Measurements from ENCODE around the gene G6PC1. TPM values are rescaled to one million over a fixed set of nuclear protein-coding genes. Genes with fewer than 3 reads are reported as not detected.

The G6PC1 gene
- total RNA-seq, 1 donor from 2014 or later = not detected

DNA sequence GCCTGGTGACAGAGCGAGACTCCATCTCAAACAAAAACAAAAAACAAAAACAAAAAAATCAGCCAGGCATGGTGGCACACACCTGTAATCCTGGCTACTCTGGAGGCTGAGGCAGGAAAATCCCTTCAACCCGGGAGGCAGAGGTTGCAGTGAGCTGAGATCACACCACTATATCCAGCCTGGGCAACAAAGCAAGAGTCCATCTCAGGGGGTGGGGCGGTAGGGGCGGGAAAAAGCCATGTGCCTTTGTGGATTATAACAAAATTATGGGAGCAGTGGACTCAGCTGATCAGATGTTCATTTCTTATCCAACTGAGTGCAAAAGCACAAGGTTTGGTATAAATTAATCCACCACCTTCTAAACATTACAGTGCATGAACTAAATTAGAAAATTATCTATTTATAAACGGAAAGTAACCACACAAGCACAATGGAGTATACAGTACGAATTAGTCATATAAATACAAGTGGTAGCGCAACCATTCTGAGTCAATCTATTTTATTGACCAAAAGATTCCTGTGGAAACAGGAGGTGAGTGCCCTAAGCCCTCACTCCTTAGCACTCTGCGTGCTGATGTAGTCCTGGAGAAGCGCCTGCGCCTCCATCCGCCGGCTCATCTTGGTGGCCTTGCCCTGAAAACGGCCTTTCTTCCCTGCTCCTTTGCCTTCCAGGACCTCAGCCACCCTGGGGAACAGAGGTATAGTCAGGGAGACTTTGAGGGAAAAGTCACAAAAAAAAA is 49.6 kb downstream of the G6PC1 start:
- Mint-ChIP-seq H3K4me3 (ENCODE audit: low read depth) (no peak overlapping the region), H3K9me3 (no peaks in the 10 kb centered on the region), H3K36me3 (ENCODE audit: low read depth) (peaks cover 59% of the 10 kb centered on the region), H3K27ac (no peak overlapping the region), H3K4me1 (ENCODE audit: low read depth) (no peaks in the 10 kb centered on the region), H3K27me3 (ENCODE audit: low read depth) (no peaks in the 10 kb centered on the region)
- DNase-seq (ENCODE audit: low spot score) = no peak
- intact Hi-C loops (cut with micrococcal nuclease) = no loop called here

Other genes with a start within 250 kb of the G6PC1 start
- 12.2 and 12.6 TPM in 2 replicates for gene TUBG2, start 241.5 kb upstream of the G6PC1 start, total RNA-seq
- gene PLEKHH3, start 223.8 kb upstream of the G6PC1 start, total RNA-seq = 0.57 and 1.0 TPM in 2 replicates
- gene CCR10, start 219.0 kb upstream of the G6PC1 start, total RNA-seq = 0.16 and 0.23 TPM in 2 replicates
- 1.3 and 2.4 TPM in 2 replicates for gene CNTNAP1, start 218.3 kb upstream of the G6PC1 start, total RNA-seq
- 36.1 and 37.1 TPM in 2 replicates for gene EZH1, start 155.8 kb upstream of the G6PC1 start, total RNA-seq
- gene RAMP2, start 139.6 kb upstream of the G6PC1 start, total RNA-seq = not detected in 2 replicates
- gene VPS25, start 127.3 kb upstream of the G6PC1 start, total RNA-seq = 88.8 and 90.4 TPM in 2 replicates
- gene WNK4, start 120.2 kb upstream of the G6PC1 start, total RNA-seq = 0.16 and 0.28 TPM in 2 replicates
- 51.2 and 51.7 TPM in 2 replicates for gene COA3, start 102.1 kb upstream of the G6PC1 start, total RNA-seq
- gene CNTD1, start 101.9 kb upstream of the G6PC1 start, total RNA-seq = 0.09 TPM in 1 of 2 replicates, not detected in the other
- gene BECN1, start 76.5 kb upstream of the G6PC1 start, total RNA-seq = 97.2 and 104 TPM in 2 replicates
- 172 TPM in 2 replicates for gene PSME3, start 67.4 kb upstream of the G6PC1 start, total RNA-seq
- gene AOC2, start 56.2 kb upstream of the G6PC1 start, total RNA-seq = 3.2 TPM in 2 replicates
- 1.6 and 2.4 TPM in 2 replicates for gene AOC3, start 49.6 kb upstream of the G6PC1 start, total RNA-seq
- gene AARSD1, start 63.7 kb downstream of the G6PC1 start, total RNA-seq = 62.3 and 75.3 TPM in 2 replicates
- 1.9 and 2.1 TPM in 2 replicates for gene PTGES3L, start 79.3 kb downstream of the G6PC1 start, total RNA-seq
- 18.7 and 19.9 TPM in 2 replicates for gene RUNDC1, start 79.8 kb downstream of the G6PC1 start, total RNA-seq
- 1,137 and 1,172 TPM in 2 replicates for gene RPL27, start 97.6 kb downstream of the G6PC1 start, total RNA-seq
- gene IFI35, start 106.0 kb downstream of the G6PC1 start, total RNA-seq = 49.1 and 51.2 TPM in 2 replicates
- gene VAT1, start 121.6 kb downstream of the G6PC1 start, total RNA-seq = 18.6 and 21.7 TPM in 2 replicates
- gene RND2, start 124.4 kb downstream of the G6PC1 start, total RNA-seq = 0.05 TPM in 1 of 2 replicates, not detected in the other
- 66.4 and 68.3 TPM in 2 replicates for gene BRCA1, start 224.6 kb downstream of the G6PC1 start, total RNA-seq

All from activated T-helper 2 cell treated with anti-CD3 and anti-CD28 coated beads, Interferon-gamma antibody, Interleukin-2, Interleukin-4, amounts not matched to agents 10 μg/mL and 5 μg/mL and 100 μg/mL, durations not matched to agents 14 hours and 24 hours and 36 hours (primary cell).